ENCODE results near the gene PRRT4. TPM values are rescaled to one million over a fixed set of nuclear protein-coding genes. Genes with fewer than 3 reads are reported as not detected.

PRRT4 gene
- total and polyA plus RNA-seq, 4 donors: 0.13 to 0.14 TPM; not detected in 2

GRCh38 chr7:128394904-128395496 is 33.5 kb upstream of the PRRT4 start:
- H3K4me1 ChIP-seq (ENCODE audit: control insufficient read depth in 4 of 4, insufficient read depth in 4 of 4, low read length in 3 of 4): no peaks in the 10 kb centered on the region
- H3K9ac ChIP-seq (ENCODE audit: low read depth in 1 of 2, low read length in 2 of 2): no peak overlapping the region
- no peaks in the 10 kb centered on the region for H3K9me3 ChIP-seq (ENCODE audit: control insufficient read depth in 4 of 4, low read length in 3 of 4)
- H3K27ac ChIP-seq (ENCODE audit: low read depth in 1 of 2, low read length in 2 of 2): no peak overlapping the region
- H3K27me3 ChIP-seq (ENCODE audit: control insufficient read depth in 4 of 4, insufficient read depth in 4 of 4, low read length in 3 of 4): no peaks in the 10 kb centered on the region
- H3K36me3 ChIP-seq (ENCODE audit: control insufficient read depth in 4 of 4, insufficient read depth in 3 of 4, low read depth in 1 of 4, low read length in 3 of 4): peaks cover 0 to 6% (median 0%) of the 10 kb centered on the region in 4 donors
- no peak for DNase-seq (ENCODE audit: low spot score)
- TF ChIP-seq TAF1 (conservative IDR thresholded peaks at IDR 0.05): no peak
- no peak for TF ChIP-seq SP1 (IDR thresholded peaks at IDR 0.05)
- no peak for TF ChIP-seq HNF4A (conservative IDR thresholded peaks at IDR 0.05)
- TF ChIP-seq JUND (IDR thresholded peaks at IDR 0.05): no peak
- no peak for TF ChIP-seq EGR1 (IDR thresholded peaks at IDR 0.05; ENCODE audit: low read depth in 2 of 2)
- no peak for TF ChIP-seq YY1 (IDR thresholded peaks at IDR 0.05)
- 90% methylated on average over 16 of the region's 16 CpGs for WGBS
- H3K4me3 ChIP-seq (ENCODE audit: low read depth in 1 of 3, low read length in 3 of 3): no peak overlapping the region

GRCh38 chr7:128393526-128394330 is 32.2 kb upstream of the PRRT4 start:
- no peak for DNase-seq (ENCODE audit: low spot score)
- H3K36me3 ChIP-seq (ENCODE audit: control insufficient read depth in 4 of 4, insufficient read depth in 3 of 4, low read depth in 1 of 4, low read length in 3 of 4): peaks cover 0 to 6% (median 0%) of the 10 kb centered on the region in 4 donors
- TF ChIP-seq, protein P1, sequence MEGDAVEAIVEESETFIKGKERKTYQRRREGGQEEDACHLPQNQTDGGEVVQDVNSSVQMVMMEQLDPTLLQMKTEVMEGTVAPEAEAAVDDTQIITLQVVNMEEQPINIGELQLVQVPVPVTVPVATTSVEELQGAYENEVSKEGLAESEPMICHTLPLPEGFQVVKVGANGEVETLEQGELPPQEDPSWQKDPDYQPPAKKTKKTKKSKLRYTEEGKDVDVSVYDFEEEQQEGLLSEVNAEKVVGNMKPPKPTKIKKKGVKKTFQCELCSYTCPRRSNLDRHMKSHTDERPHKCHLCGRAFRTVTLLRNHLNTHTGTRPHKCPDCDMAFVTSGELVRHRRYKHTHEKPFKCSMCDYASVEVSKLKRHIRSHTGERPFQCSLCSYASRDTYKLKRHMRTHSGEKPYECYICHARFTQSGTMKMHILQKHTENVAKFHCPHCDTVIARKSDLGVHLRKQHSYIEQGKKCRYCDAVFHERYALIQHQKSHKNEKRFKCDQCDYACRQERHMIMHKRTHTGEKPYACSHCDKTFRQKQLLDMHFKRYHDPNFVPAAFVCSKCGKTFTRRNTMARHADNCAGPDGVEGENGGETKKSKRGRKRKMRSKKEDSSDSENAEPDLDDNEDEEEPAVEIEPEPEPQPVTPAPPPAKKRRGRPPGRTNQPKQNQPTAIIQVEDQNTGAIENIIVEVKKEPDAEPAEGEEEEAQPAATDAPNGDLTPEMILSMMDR (IDR thresholded peaks at IDR 0.05; ENCODE audit: low read depth, low read length, missing input control): no peak

DNA sequence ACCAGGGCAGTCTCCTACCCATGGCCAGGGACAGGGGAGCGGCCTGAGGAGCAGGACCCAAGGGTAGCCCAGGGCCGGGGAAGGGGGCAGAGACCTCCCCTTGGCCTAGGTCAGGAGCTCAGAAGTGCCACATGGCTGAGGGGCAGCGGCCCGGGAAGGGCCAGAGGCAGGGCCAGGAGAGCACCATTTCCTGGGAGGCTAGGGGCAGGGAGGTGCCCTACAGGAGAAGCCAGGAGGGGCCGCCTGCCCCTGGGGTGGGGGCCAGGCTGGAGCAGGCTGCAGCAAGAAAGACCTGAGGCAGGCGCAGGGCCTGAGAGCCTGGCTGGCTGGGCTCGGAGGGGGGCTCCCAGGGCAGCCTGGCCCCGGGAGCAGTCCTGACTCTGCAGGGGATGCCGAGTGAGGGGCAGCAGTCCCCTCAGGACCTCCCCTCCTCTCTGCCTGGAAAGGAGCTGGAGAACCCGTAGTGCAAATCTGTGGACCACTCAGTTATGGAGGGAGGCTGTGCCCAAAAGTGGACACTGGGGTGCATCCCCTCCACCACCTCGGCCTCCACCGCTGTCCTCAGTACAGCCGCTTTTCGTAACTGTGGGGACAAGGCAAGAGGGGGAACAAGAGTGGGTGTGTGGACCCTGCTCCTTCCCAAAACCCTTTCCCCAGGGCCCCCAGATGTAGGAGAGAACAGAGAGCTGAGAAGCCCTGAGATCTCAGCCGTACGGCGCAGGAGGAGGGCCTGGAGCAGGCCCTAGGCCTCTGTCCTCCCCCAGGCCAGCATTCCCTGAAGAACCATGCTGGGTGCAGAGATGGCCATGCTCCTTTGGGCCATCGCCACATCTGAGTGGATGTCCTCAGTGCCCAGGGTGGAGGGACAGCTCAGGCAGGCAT is 31.2 kb upstream of the PRRT4 start:
- Histone ChIP-seq H3K27ac (ENCODE audit: low read depth in 1 of 2, low read length in 2 of 2) (no peak overlapping the region), H3K9ac (ENCODE audit: low read depth in 1 of 2, low read length in 2 of 2) (no peak overlapping the region), H3K27me3 (ENCODE audit: control insufficient read depth in 4 of 4, insufficient read depth in 4 of 4, low read length in 3 of 4) (no peaks in the 10 kb centered on the region), H3K4me1 (ENCODE audit: control insufficient read depth in 4 of 4, insufficient read depth in 4 of 4, low read length in 3 of 4) (no peaks in the 10 kb centered on the region), H3K4me3 (ENCODE audit: low read depth in 1 of 3, low read length in 3 of 3) (no peak overlapping the region), H3K36me3 (ENCODE audit: control insufficient read depth in 4 of 4, insufficient read depth in 3 of 4, low read depth in 1 of 4, low read length in 3 of 4) (peaks cover 0 to 4% (median 0%) of the 10 kb centered on the region in 4 donors), H3K9me3 (ENCODE audit: control insufficient read depth in 4 of 4, low read length in 3 of 4) (no peaks in the 10 kb centered on the region)
- DNase-seq (ENCODE audit: low spot score): no peak
- TF ChIP-seq GABPA (IDR thresholded peaks at IDR 0.05 in 1 of 2, conservative IDR thresholded peaks at IDR 0.05 in 1 of 2): no peak
- TF ChIP-seq EGR1 (IDR thresholded peaks at IDR 0.05; ENCODE audit: low read depth in 2 of 2): no peak
- TF ChIP-seq HNF4A (conservative IDR thresholded peaks at IDR 0.05): no peak
- 95% methylated on average over 18 of the region's 18 CpGs for WGBS

More at GRCh38 chr7:128393526-128394330, 32.2 kb upstream of the PRRT4 start:
- Histone ChIP-seq H3K27ac (ENCODE audit: low read depth in 1 of 2, low read length in 2 of 2) (no peak overlapping the region), H3K9ac (ENCODE audit: low read depth in 1 of 2, low read length in 2 of 2) (no peak overlapping the region), H3K9me3 (ENCODE audit: control insufficient read depth in 4 of 4, low read length in 3 of 4) (no peaks in the 10 kb centered on the region), H3K27me3 (ENCODE audit: control insufficient read depth in 4 of 4, insufficient read depth in 4 of 4, low read length in 3 of 4) (no peaks in the 10 kb centered on the region), H3K4me1 (ENCODE audit: control insufficient read depth in 4 of 4, insufficient read depth in 4 of 4, low read length in 3 of 4) (no peaks in the 10 kb centered on the region), H3K4me3 (ENCODE audit: low read depth in 1 of 3, low read length in 3 of 3) (no peak overlapping the region)
- WGBS: 93% methylated on average over 23 of the region's 23 CpGs

Measured in liver (tissue), 9 donors.